ENCODE results near the gene NUFIP2.

Gene NUFIP2

DNA sequence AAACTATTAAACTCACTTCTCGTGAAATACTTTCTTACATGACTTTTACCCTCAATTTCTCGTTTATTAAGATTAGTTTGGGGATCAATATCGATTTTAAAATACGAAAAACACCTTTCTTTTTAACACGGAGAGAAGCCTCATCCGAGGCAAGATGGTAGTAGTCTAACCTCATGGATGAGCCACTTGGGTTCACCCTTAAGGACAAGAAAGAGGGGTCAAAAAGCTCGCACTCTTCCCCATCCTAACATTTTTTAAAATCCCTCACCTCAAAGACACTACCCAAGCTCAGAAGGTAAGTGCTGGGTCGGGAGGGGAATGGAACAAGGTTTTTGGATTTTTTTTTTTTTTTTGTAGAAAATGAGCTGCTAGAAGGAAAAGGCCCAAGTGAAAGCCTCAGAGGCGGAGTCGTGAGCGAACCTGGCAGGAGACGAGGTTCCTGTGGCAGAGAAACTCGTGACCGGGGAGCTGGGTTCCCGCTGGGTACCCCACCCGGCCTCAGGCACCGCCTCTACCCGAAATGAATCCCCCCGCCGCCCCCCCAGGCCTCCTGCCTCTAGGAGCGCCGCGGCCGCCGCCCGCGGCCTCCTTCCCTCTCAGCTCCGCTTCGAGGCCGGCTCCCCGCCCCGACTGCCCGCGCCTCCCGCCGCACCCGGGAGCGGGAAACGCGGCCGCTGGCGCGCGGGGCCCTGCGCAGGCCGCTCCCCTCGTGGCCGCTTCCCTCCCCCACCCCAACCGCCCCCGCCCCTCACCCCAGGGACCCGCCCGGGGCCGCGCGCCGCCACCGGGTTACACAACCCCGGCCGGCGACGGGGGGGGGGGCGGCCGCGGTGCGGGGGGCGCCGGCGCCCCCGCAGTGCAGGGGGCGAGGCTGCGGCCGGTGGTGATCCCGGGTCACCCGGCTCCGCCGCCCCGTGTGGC is 1.6 kb downstream of the NUFIP2 start:
- TF ChIP-seq GATA2 (IDR thresholded peaks at IDR 0.05; ENCODE audit: low read depth, low read length) (no peak), GATA3 (IDR thresholded peaks at IDR 0.05; ENCODE audit: low read depth, low read length) (no peak)

DNA sequence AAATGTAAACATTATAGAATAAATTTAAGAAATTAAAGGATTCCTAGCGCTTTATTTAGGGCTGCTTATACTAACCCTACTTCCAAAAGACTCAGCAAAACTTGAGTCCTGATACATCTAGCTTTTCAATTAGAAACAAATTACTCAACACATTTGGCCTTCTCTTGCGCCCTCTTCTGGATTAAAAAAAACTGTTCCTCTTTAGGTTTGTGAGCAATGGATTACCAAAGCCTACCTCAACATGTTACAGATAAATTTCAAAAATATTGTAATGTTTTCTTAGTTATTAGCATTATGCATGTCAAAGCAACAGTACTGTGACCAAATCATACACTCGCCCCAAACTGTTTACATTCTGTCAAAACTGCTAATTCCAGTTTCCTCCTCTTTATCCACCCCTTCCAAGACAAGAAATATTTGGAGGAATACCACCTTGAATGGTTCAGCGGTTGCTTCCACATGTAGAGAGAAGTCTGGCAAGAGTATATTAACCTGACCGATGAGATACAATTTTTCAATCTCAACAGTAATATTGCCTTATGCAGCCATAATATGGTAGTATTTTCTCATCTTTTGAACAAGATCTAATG is 2.7 kb downstream of the NUFIP2 start:
- TF ChIP-seq GATA3 (IDR thresholded peaks at IDR 0.05; ENCODE audit: low read depth, low read length) (no peak), GATA2 (IDR thresholded peaks at IDR 0.05; ENCODE audit: low read depth, low read length) (no peak)

DNA sequence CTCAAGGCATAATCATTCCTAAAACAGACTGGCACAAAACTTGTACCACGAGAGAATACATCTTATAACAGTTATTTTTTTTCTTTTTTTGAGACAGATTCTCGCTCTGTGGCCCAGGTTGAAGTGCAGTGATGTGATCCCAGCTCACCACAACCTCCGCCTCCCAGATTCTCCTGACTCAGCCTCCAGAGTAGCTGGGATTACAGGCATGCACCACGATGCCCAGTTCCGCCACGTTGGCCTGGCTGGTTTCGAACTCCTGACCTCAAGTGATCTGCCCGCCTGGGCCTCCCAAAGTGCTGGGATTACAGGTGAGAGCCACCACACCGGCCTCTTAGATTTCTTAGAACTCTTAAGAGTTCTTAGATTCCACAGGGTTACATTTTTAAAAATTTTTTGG is 4.1 kb downstream of the NUFIP2 start:
- TF ChIP-seq GATA3 (IDR thresholded peaks at IDR 0.05; ENCODE audit: low read depth, low read length) = no peak
- TF ChIP-seq GATA2 (IDR thresholded peaks at IDR 0.05; ENCODE audit: low read depth, low read length) = no peak

DNA sequence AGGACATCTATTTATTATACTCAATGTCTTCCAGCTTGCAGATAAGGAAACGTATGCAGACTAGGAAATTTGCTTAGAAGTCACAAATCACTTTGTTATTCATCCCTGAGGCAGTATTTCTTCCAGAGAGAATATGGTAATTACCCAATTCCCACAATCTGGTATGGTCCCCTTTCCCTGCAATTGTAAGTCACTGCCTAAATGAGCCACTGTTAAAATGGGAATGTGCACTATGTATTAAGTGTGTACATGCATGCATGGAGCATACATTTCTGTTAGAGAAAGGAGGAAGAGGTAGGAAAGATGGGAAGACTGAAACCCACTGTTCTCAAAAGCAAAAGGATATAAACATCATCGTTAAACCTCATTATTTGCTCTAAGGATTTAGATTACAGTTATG is 10.0 kb downstream of the NUFIP2 start:
- TF ChIP-seq GATA2 (IDR thresholded peaks at IDR 0.05; ENCODE audit: low read depth, low read length) (no peak), GATA3 (IDR thresholded peaks at IDR 0.05; ENCODE audit: low read depth, low read length) (no peak)

DNA sequence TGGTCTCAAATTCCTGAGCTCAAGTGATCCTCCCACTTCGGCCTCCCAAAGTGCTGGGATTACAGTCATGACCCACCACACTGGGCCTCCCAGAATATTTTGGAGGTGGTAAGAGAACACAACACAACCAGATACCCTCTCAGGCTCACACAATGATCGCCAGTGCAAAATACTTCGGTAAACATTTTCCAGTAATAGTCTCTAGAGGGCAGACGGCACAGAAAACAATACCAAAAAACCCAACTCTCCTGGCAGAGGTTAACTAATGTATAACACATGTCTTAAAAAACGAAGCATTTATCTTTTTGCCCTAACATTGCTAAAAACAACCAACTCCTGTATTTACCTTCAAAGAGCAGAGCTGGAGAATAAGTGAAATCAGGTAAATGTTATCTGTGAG is 10.5 kb downstream of the NUFIP2 start:
- TF ChIP-seq GATA2 (IDR thresholded peaks at IDR 0.05; ENCODE audit: low read depth, low read length) (no peak), GATA3 (IDR thresholded peaks at IDR 0.05; ENCODE audit: low read depth, low read length) (no peak)

DNA sequence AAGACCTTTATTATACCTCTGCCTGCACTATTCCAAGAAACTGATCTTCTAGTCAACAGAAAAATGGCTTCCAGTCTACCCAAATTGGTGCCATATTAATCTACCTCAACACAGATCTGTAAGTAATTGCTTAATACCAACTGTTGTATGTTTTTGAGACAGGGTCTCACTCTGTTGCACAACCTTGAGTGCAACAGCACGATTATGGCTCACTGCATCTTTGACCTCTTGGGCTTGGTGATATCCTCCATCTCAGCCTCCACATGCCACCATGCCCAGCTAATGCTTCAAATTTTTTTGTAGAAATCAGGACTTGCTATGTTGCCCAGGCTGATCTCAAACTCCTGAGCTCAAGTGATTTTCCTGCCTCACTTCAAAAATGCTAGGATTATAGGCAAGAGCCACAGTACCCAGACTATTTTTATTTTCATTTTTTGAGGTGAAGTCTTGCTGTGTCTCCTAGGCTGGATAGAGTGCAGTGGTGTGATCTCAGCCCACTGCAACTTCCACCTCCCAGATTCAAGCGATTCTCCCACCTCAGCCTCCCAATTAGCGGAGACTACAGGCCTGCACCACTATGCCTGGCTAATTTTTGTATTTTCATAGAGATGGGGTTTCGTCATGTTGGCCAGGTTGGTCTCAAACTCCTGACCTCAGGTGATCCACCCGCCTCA is 14.4 kb downstream of the NUFIP2 start:
- TF ChIP-seq GATA2 (IDR thresholded peaks at IDR 0.05; ENCODE audit: low read depth, low read length) = no peak
- TF ChIP-seq GATA3 (IDR thresholded peaks at IDR 0.05; ENCODE audit: low read depth, low read length) = no peak

DNA sequence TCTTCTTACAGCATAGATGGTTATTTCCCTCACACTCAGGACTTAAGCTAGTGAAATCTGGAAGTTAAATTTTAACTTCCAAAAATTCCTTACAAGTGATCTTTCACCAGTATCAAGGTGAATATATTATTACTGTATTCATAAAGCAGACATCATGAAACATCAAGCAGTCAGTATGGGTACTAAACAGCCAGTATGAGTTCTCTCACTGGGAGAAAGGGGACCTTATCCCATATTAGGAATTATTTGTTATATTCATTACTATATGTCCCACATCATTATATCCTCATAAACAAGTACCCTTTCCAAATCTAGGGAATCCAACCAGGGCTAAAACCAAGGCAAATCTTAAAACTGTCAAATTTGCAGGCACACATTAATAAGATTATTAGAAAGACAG is 15.3 kb downstream of the NUFIP2 start:
- TF ChIP-seq GATA2 (IDR thresholded peaks at IDR 0.05; ENCODE audit: low read depth, low read length) (no peak), GATA3 (IDR thresholded peaks at IDR 0.05; ENCODE audit: low read depth, low read length) (no peak)

DNA sequence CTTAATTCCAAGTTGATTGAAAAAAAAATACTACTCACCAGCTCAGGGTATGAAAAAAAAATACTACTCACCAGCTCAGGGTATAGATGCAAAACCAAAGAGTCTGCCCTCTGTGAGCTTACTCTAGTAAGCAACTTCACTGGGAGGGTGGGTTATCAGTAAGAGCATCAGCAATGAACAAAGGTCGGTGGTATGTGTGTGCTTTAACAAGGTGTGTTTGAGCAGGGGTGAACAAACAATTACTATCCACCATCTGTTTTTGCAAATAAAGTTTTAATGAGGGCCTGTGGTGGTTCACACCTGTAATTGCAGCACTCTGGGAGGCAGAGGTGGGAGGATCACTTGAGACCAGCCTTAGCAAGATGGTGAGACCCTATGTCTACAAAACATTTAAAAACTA is 20.0 kb downstream of the NUFIP2 start:
- TF ChIP-seq GATA2 (IDR thresholded peaks at IDR 0.05; ENCODE audit: low read depth, low read length) (no peak), GATA3 (IDR thresholded peaks at IDR 0.05; ENCODE audit: low read depth, low read length) (no peak)

DNA sequence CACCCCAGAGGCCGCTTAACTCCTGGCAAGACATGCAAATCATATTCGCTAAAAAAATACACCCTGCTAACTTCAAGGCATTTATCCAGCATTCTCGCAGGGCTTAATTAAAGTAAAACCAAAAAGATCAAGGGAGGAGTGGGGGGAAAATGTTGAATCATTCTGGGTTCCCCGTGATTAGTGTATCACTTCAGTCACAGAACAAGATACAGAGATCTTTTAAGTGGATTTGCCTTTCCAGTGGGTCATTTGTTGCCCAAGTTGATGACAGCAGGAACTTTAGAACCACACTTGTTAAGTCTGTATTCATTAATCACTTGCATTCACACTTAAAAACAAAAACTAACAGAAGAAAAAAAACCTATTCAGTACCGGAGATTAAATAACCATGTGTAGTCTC is 30.0 kb downstream of the NUFIP2 start:
- no peak for TF ChIP-seq GATA3 (IDR thresholded peaks at IDR 0.05; ENCODE audit: low read depth, low read length)

DNA sequence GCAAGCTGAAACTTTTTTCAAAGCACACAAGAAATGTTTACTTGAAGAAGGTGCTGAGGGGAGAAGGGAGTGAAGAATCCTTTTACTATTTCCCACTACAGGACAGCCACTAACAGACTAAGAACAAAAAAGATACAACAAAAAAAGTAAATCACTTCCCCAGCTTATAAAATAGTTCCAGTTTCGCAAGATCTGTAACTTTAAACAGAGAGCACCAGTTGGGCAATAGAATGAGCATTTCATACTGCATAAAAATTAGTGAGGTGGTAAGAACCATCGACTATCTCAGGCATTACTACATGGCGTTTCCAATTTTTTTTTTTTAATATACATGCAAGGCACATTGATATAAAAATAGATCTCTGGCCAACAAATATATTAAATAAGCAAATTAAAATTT is 36.2 kb downstream of the NUFIP2 start:
- TF ChIP-seq GATA3 (IDR thresholded peaks at IDR 0.05; ENCODE audit: low read depth, low read length) (no peak), GATA2 (IDR thresholded peaks at IDR 0.05; ENCODE audit: low read depth, low read length) (no peak)

DNA sequence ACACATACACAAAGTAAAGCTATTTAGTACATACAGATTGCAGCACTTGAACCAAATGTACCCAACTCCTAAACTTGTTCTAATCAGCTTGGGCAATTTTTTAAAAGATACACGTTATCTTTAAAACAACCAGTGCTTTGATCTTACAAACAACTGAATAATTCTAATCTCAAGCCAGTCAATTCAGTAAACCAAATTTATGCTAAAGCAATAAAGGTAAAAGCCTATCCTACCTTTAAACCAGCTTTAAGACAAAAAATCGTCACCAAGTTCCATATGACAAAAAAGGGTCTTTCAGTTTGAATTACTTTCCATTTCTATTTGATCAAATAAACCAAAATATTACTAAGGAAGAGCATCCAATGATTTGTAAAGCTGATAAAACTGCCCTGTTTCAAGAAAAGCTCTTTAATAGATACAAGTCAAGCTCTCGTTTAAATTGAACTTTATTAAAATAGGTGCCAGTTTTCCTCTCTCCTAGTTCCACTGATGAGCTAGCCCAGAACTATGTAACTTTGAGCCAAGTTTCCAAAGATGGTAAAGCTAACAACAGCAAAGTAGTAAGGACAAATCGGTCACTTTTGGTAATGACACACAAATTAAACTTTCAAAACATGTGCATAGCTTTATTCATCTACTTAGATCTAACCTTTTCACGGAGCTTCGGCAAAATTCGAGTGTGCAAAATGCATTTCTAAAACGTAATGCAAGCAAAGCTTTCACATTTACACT is 37.0 kb downstream of the NUFIP2 start:
- no peak for TF ChIP-seq GATA3 (IDR thresholded peaks at IDR 0.05; ENCODE audit: low read depth, low read length)
- no peak for TF ChIP-seq GATA2 (IDR thresholded peaks at IDR 0.05; ENCODE audit: low read depth, low read length)

DNA sequence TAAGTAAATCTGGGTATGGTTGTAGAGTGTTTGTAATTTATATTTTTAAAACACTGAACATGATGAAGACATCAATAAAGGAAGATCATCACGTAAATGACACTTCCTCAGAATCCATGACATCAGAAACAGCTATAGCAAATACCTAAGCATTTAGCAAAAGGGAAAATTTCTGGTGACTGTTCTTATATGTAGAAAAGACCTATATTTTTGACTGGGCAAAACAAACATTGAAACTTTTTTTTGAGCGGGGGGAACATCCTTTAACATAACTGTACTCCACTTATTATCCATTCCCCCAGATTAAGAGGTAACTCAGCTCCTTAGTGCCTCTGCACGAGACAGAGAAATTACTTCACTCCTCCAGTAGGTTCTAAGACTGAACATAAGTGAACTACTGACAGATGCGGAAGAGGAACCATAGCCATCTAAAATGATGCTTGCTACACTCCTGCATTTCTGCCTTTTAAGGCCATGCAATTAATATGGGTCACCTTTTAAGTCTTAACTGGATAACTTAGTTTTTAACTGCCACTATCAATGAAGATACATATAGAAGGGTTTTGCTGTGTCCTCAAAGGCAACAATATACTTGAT is 37.9 kb downstream of the NUFIP2 start:
- TF ChIP-seq GATA3 (IDR thresholded peaks at IDR 0.05; ENCODE audit: low read depth, low read length) (no peak), GATA2 (IDR thresholded peaks at IDR 0.05; ENCODE audit: low read depth, low read length) (no peak)

DNA sequence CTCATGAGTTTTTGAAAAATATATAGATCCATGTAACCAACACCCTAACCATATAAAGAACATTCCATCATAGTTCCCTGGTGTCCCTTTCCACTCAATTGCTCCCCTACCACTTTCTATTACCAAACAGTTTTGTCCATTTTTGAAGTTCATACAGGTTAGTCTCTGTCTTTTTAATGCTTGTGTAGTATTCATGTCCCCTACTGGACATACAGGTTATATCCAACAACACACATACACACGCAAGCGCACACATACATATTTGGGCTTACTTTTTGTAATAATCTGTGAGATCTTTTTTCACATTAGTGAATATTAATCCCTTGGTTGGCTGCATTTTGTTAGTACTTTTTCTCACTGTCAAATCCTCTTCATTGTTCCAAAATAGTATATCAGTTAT is 40.9 kb downstream of the NUFIP2 start:
- no peak for TF ChIP-seq GATA3 (IDR thresholded peaks at IDR 0.05; ENCODE audit: low read depth, low read length)
- TF ChIP-seq GATA2 (IDR thresholded peaks at IDR 0.05; ENCODE audit: low read depth, low read length) = no peak
